Measurements from ENCODE around the gene SUGCT. TPM values are rescaled to one million over a fixed set of nuclear protein-coding genes. Genes with fewer than 3 reads are reported as not detected.

The SUGCT gene
- total and polyA plus RNA-seq, 12 donors, result 8.4 to 96.4 (median 25.5) TPM

GRCh38 chr7:40811666-40812065 lies 676.9 kb downstream of the SUGCT start:
- WGBS, 4 donors, result 93 to 96% (median 95%) methylated on average over 1 of the region's 1 CpG
- intact Hi-C loops (cut with DNase I), result no loop called here
- no peak for DNase-seq
- H3K4me3 ChIP-seq, result no peak overlapping the region
- H3K9me3 ChIP-seq (replicated peaks in 1 of 3), result peaks cover 0 to 2% (median 0%) of the 10 kb centered on the region in 3 donors
- no peaks in the 10 kb centered on the region for H3K27me3 ChIP-seq
- no peaks in the 10 kb centered on the region for H3K36me3 ChIP-seq (replicated peaks in 1 of 2)
- H3K4me1 ChIP-seq (replicated peaks in 1 of 2), result no peaks in the 10 kb centered on the region
- TF ChIP-seq POLR2A (IDR thresholded peaks at IDR 0.05) (no peak), CTCF (IDR thresholded peaks at IDR 0.05) (no peak)
- no peak overlapping the region for H3K27ac ChIP-seq

DNA sequence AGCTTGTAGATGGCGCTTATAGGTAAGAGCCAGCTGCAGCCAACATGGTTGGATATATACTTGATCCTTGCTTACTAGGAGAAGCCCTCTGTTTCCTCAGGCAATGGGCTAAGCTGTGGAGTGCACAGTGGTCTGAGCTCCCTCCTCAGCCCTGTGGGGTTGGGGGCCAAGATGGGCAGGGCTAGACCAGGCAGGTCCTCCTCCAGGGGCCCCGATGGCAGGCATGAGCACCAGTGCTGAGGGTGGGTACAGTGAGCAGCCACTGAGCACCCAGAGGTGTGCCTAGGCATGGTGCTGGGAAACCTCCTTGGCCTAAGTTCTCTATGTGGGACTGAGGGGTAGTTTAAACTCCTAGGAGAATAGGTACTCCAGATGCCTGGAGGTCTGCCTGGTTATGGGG lies 680.2 kb downstream of the SUGCT start:
- Histone ChIP-seq H3K4me3 (no peak overlapping the region), H3K36me3 (replicated peaks in 1 of 2) (no peaks in the 10 kb centered on the region), H3K9me3 (replicated peaks in 1 of 3) (peaks cover 0 to 2% (median 0%) of the 10 kb centered on the region in 3 donors), H3K4me1 (replicated peaks in 1 of 2) (no peaks in the 10 kb centered on the region), H3K27me3 (no peaks in the 10 kb centered on the region), H3K27ac (no peak overlapping the region)
- TF ChIP-seq POLR2A (IDR thresholded peaks at IDR 0.05), result no peak
- no peak for TF ChIP-seq CTCF (IDR thresholded peaks at IDR 0.05)
- no peak for DNase-seq
- intact Hi-C loops (cut with DNase I), result no loop called here
- WGBS, 4 donors, result 85 to 94% (median 86%) methylated on average over 1 to 2 of the region's 2 CpGs

DNA sequence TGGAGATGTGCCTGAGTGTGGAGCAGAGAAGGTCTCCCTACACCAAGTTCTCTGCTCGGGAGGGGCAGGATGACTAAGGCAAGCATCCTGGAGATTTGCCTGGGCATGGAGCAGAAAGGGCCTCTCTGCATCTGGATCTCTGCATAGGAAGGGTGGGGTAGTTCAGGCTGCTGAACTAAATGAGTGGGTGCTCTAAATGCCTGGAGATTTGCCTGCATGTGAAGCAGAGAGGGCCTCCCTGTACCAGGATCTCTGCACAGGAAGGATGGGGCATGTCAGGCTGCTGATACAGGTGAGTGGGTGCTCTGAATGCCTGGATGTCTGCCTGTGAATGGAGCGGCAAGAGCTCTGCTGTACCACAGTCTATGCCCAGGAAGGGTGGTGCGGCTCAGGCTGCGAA lies 680.7 kb downstream of the SUGCT start:
- Histone ChIP-seq H3K4me3 (no peak overlapping the region), H3K4me1 (replicated peaks in 1 of 2) (no peaks in the 10 kb centered on the region), H3K27me3 (no peaks in the 10 kb centered on the region), H3K36me3 (replicated peaks in 1 of 2) (no peaks in the 10 kb centered on the region), H3K9me3 (replicated peaks in 1 of 3) (peaks cover 0 to 2% (median 0%) of the 10 kb centered on the region in 3 donors), H3K27ac (no peak overlapping the region)
- TF ChIP-seq POLR2A (IDR thresholded peaks at IDR 0.05), result no peak
- no peak for TF ChIP-seq CTCF (IDR thresholded peaks at IDR 0.05)
- no peak for DNase-seq
- 82 to 97% (median 90%) methylated on average over 2 to 4 of the region's 4 CpGs for WGBS, 4 donors
- intact Hi-C loops (cut with DNase I), result no loop called here

DNA sequence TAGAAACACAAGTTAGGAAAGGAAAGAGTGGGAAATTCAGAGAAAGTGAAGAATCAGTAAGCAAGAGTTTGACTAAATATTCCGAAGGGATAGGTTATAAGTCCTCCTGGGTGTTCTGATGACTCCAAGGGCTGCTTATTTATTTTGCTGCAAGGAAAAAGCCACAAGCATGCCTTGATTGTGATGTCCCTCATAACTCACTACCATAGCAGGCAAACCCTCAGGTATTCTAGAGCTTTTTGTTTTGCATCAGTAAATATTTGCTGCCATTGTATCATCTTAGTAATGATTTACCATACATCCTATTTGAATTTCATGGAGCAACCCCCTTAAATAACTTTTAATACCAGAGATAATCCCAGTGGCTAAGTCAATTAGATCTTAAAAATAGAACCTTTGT lies 688.1 kb downstream of the SUGCT start:
- WGBS, 4 donors, result 83 to 96% (median 90%) methylated on average over 1 of the region's 1 CpG
- H3K27ac ChIP-seq, result no peak overlapping the region
- no peaks in the 10 kb centered on the region for H3K9me3 ChIP-seq (replicated peaks in 1 of 3)
- intact Hi-C loops (cut with DNase I), result no loop called here
- H3K4me3 ChIP-seq, result no peak overlapping the region
- no peaks in the 10 kb centered on the region for H3K27me3 ChIP-seq
- TF ChIP-seq CTCF (IDR thresholded peaks at IDR 0.05) (no peak), POLR2A (IDR thresholded peaks at IDR 0.05) (no peak)
- no peaks in the 10 kb centered on the region for H3K4me1 ChIP-seq (replicated peaks in 1 of 2)
- H3K36me3 ChIP-seq (replicated peaks in 1 of 2), result no peaks in the 10 kb centered on the region
- no peak for DNase-seq
